SK-N-SH (cell line): ENCODE data around the gene SPIRE1. TPM values are rescaled to one million over a fixed set of nuclear protein-coding genes. Genes with fewer than 3 reads are reported as not detected.

Experiments used
- CTCF ChIA-PET: fragments of 300-600, 350-600 bp; formaldehyde crosslinking; extraction: SDS; loops from one replicate; lab custom pipeline; 2021; lab: Yijun Ruan, JAX
- POLR2A ChIA-PET: fragments of 350-600 bp; sonication (Branson Sonifier 250); formaldehyde crosslinking; extraction: SDS; loops from one replicate; lab custom pipeline; 2020; ENCODE audit warnings: antibody characterized with exemption, inconsistent platforms; lab: Yijun Ruan, JAX
- DNase-seq: peaks from one replicate; pipeline ENCODE4 v3.0.0; 2012
- H2AFZ ChIP-seq: fragments of 200-600 bp; sonication (generic); 2 replicates; pipeline ENCODE4 v1.8.1; 2016; ENCODE audit warnings: antibody characterized with exemption, mild to moderate bottlenecking, low read depth
- H3F3A ChIP-seq: fragments of 200-600 bp; sonication (generic); replicated peaks from 2 replicates; pipeline ENCODE3; 2016; ENCODE audit warnings: antibody characterized with exemption, mild to moderate bottlenecking; ENCODE audit not compliant: insufficient read depth
- H3K27ac ChIP-seq, 2 experiments: fragments of 200-500 bp in 1 of 2; fragments of 200-600 bp in 1 of 2; sonication (Bioruptor generic) in 1 of 2; sonication (generic), shearing (Covaris generic) in 1 of 2; 2 replicates each; pipeline versions ENCODE4 v1.5.1 to v1.6.1; 2014 to 2016; ENCODE audit warnings: low read depth in 2 of 2, inconsistent platforms in 1 of 2, low read length in 1 of 2, mild to moderate bottlenecking in 1 of 2, mixed read lengths in 1 of 2
- H3K27me3 ChIP-seq: fragments of 200-600 bp; sonication (generic), shearing (Covaris generic); 2 replicates; pipeline ENCODE4 v1.6.1; 2016; ENCODE audit warnings: mixed run types; ENCODE audit not compliant: insufficient read depth
- H3K36me3 ChIP-seq, 2 experiments: fragments of 200-500 bp in 1 of 2; fragments of 200-600 bp in 1 of 2; sonication (Bioruptor generic) in 1 of 2; sonication (generic) in 1 of 2; replicated peaks in 1 of 2; 2 replicates each; pipeline versions ENCODE3 to v1.5.1; 2014 to 2016; ENCODE audit warnings: low read length in 1 of 2, mild to moderate bottlenecking in 1 of 2; ENCODE audit not compliant: insufficient read depth in 2 of 2, control insufficient read depth in 1 of 2
- H3K4me1 ChIP-seq, 2 experiments: fragments of 200-500 bp in 1 of 2; fragments of 200-600 bp in 1 of 2; sonication (Bioruptor generic) in 1 of 2; sonication (generic), shearing (Covaris generic) in 1 of 2; 2 replicates each; pipeline versions ENCODE4 v1.5.1 to v1.6.1; 2014 to 2016; ENCODE audit warnings: low read depth in 1 of 2, low read length in 1 of 2, mixed run types in 1 of 2; ENCODE audit not compliant: insufficient read depth in 2 of 2, control insufficient read depth in 1 of 2
- H3K4me2 ChIP-seq: fragments of 200-600 bp; sonication (generic), shearing (Covaris generic); 2 replicates; pipeline ENCODE4 v1.6.1; 2017; ENCODE audit warnings: mixed run types
- H3K4me3 ChIP-seq, 2 experiments: fragments of 200-500 bp in 1 of 2; fragments of 200-600 bp in 1 of 2; sonication (Bioruptor generic) in 1 of 2; sonication (generic), shearing (Covaris generic) in 1 of 2; 2 replicates each; pipeline versions ENCODE4 v1.5.1 to v1.8.1; 2014 to 2016; ENCODE audit warnings: low read depth in 2 of 2, inconsistent platforms in 1 of 2, low read length in 1 of 2, mild to moderate bottlenecking in 1 of 2, mixed read lengths in 1 of 2, moderate library complexity in 1 of 2
- H3K79me2 ChIP-seq: fragments of 200-600 bp; sonication (generic); 2 replicates; pipeline ENCODE4 v1.8.1; 2017; ENCODE audit warnings: mild to moderate bottlenecking; ENCODE audit not compliant: insufficient read depth
- H3K9ac ChIP-seq: fragments of 200-600 bp; sonication (generic); 2 replicates; pipeline ENCODE4 v1.6.1; 2017; ENCODE audit warnings: mixed run types
- H3K9me2 ChIP-seq: fragments of 200-600 bp; sonication (generic); 2 replicates; pipeline ENCODE4 v1.6.1; 2017; ENCODE audit warnings: mixed run types
- H3K9me3 ChIP-seq: fragments of 200-600 bp; sonication (generic); 2 replicates; pipeline ENCODE4 v1.6.1; 2017; ENCODE audit warnings: mixed run types, mild to moderate bottlenecking, moderate library complexity
- H4K20me1 ChIP-seq: fragments of 200-600 bp; sonication (generic); 2 replicates; pipeline ENCODE4 v1.6.1; 2017; ENCODE audit warnings: mild to moderate bottlenecking, mixed run types; ENCODE audit not compliant: insufficient read depth
- CTCF ChIP-seq: fragments of 200-600 bp; sonication (generic); IDR thresholded peaks from 2 replicates; pipeline ENCODE4 v1.6.1; 2017; ENCODE audit warnings: antibody characterized with exemption, mild to moderate bottlenecking, moderate library complexity
- EZH2phosphoT487 ChIP-seq: fragments of 200-600 bp; sonication (generic); IDR thresholded peaks from 2 replicates; pipeline ENCODE4 v1.6.1; 2017; ENCODE audit warnings: low read depth, mixed run types, mild to moderate bottlenecking, antibody characterized with exemption, moderate library complexity, borderline replicate concordance
- FOSL2 ChIP-seq: IDR thresholded peaks from 2 replicates; pipeline ENCODE4 v1.4.0; 2012; ENCODE audit warnings: low read depth, mild to moderate bottlenecking, moderate library complexity, borderline replicate concordance
- GABPA ChIP-seq: IDR thresholded peaks from 2 replicates; pipeline ENCODE4 v1.4.0; 2012; ENCODE audit warnings: low read depth, mild to moderate bottlenecking
- JUND ChIP-seq: IDR thresholded peaks from 2 replicates; pipeline ENCODE4 v1.4.0; 2012
- MXI1 ChIP-seq: IDR thresholded peaks from 2 replicates; pipeline ENCODE4 v1.6.1; 2012; ENCODE audit warnings: mild to moderate bottlenecking, low read depth, low read length, improper control_type of control experiment
- PBX3 ChIP-seq: IDR thresholded peaks from 2 replicates; pipeline ENCODE4; 2012
- POLR2AphosphoS5 ChIP-seq: IDR thresholded peaks from 2 replicates; pipeline ENCODE4 v1.6.1; 2012; ENCODE audit warnings: low read depth, low read length
- RAD21 ChIP-seq: IDR thresholded peaks from 2 replicates; pipeline ENCODE4 v1.6.1; 2012; ENCODE audit warnings: mild to moderate bottlenecking, low read length
- REST ChIP-seq: IDR thresholded peaks from 2 replicates; pipeline ENCODE4 v1.6.1; 2012; ENCODE audit warnings: mild to moderate bottlenecking, low read depth, low read length, moderate library complexity
- RFX5 ChIP-seq: IDR thresholded peaks from 2 replicates; pipeline ENCODE4 v1.6.1; 2012; ENCODE audit warnings: mild to moderate bottlenecking, improper control_type of control experiment, low read length
- SMC3 ChIP-seq: IDR thresholded peaks from 2 replicates; pipeline ENCODE4 v1.6.1; 2012; ENCODE audit warnings: low read depth, low read length, improper control_type of control experiment
- TAF1 ChIP-seq: IDR thresholded peaks from 2 replicates; pipeline ENCODE4 v1.6.1; 2012; ENCODE audit warnings: low read depth, mild to moderate bottlenecking, low read length, moderate library complexity, borderline replicate concordance
- ZBTB33 ChIP-seq: IDR thresholded peaks from 2 replicates; pipeline ENCODE4 v1.4.0; 2012; ENCODE audit warnings: low read depth, borderline replicate concordance
- WGBS: methylation state at CpG from one replicate; pipeline ENCODE4 v1.1.6; 2017; ENCODE audit warnings: low lambda C conversion rate; 5-methylcytosine and 5-hydroxymethylcytosine counted together
- polyA plus RNA-seq, 3 experiments: library from polyadenylated mRNA; depleted of rRNA; stranded (reverse); fragments of >200 nt; gene quantifications; 2 replicates each; pipeline ENCODE4 v1.2.3, GENCODE V29; 2012
- TF ChIP-seq, protein P1 (sequence below): fragments of 150-350 bp; IDR thresholded peaks from 2 replicates; pipeline ENCODE4 v1.6.1; 2016; ENCODE audit warnings: mild to moderate bottlenecking, low read depth, low read length
- TF ChIP-seq, protein P2 (sequence below): IDR thresholded peaks from 2 replicates; pipeline ENCODE4 v1.4.0; 2012; ENCODE audit warnings: low read depth
- TF ChIP-seq, protein P3 (sequence below): fragments of 150-350 bp; IDR thresholded peaks from 2 replicates; pipeline ENCODE4 v1.6.1; 2017; ENCODE audit warnings: antibody characterized with exemption, low read length, low read depth, borderline replicate concordance

The SPIRE1 gene
- polyA plus RNA-seq, 1 of the 3 experiments (the other 2 are of a cell fraction): 6.7 TPM

DNA sequence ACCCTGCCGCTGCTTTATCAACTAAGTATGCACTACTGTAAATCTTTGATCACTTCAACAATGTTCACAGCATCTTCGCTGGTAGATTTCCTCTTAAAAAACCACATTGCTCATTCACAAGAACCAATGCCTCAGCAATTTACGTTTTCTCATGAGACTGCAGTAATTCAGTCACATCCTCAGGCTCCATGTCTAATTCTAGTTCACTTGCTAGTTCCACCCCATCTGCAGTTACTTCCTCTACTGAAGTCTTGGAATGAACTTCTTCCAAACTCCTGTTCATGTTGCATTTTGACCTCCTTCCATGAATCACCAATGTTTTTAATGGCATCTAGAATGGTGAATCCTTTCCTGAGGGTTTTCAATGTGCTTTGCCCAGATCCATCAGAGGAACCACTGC lies 214.4 kb downstream of the SPIRE1 start:
- ChIA-PET POLR2A (no interaction called here), CTCF (no interaction called here)
- 99% methylated on average over 3 of the region's 3 CpGs for WGBS
- peaks cover 21 to 42% of the 10 kb centered on the region in 2 experiments for H3K36me3 ChIP-seq
- H3K9ac ChIP-seq: no peak overlapping the region
- no peaks in the 10 kb centered on the region for H3K27me3 ChIP-seq
- no peaks in the 10 kb centered on the region for H3K9me2 ChIP-seq
- no peak overlapping the region for H2AFZ ChIP-seq
- H4K20me1 ChIP-seq: no peaks in the 10 kb centered on the region
- H3F3A ChIP-seq: no peaks in the 10 kb centered on the region
- TF ChIP-seq, protein P1, sequence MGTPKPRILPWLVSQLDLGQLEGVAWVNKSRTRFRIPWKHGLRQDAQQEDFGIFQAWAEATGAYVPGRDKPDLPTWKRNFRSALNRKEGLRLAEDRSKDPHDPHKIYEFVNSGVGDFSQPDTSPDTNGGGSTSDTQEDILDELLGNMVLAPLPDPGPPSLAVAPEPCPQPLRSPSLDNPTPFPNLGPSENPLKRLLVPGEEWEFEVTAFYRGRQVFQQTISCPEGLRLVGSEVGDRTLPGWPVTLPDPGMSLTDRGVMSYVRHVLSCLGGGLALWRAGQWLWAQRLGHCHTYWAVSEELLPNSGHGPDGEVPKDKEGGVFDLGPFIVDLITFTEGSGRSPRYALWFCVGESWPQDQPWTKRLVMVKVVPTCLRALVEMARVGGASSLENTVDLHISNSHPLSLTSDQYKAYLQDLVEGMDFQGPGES: no peak
- TF ChIP-seq RAD21 (no peak), SMC3 (no peak), RFX5 (no peak), ZBTB33 (no peak), MXI1 (no peak), GABPA (no peak), PBX3 (no peak), TAF1 (no peak), FOSL2 (no peak), CTCF (no peak), EZH2phosphoT487 (no peak), JUND (no peak), POLR2AphosphoS5 (no peak), REST (no peak)
- TF ChIP-seq, protein P2, sequence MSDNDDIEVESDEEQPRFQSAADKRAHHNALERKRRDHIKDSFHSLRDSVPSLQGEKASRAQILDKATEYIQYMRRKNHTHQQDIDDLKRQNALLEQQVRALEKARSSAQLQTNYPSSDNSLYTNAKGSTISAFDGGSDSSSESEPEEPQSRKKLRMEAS: no peak
- TF ChIP-seq, protein P3, sequence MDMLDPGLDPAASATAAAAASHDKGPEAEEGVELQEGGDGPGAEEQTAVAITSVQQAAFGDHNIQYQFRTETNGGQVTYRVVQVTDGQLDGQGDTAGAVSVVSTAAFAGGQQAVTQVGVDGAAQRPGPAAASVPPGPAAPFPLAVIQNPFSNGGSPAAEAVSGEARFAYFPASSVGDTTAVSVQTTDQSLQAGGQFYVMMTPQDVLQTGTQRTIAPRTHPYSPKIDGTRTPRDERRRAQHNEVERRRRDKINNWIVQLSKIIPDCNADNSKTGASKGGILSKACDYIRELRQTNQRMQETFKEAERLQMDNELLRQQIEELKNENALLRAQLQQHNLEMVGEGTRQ: no peak
- TF ChIP-seq, all 33 proteins: peak for 0
- Histone ChIP-seq H3K79me2 (no peaks in the 10 kb centered on the region), H3K4me1 (peaks cover 0 to 9% of the 10 kb centered on the region in 2 experiments; a peak in 1 of 4 replicates), H3K4me3 (no peak overlapping the region; a peak in 1 of 4 replicates), H3K9me3 (peaks cover 10% of the 10 kb centered on the region; the same call in 1 of the 2 replicates), H3K27ac (no peak overlapping the region), H3K4me2 (no peak overlapping the region)
- DNase-seq: no peak
